ENCODE measurements around the gene OSBPL2.

The OSBPL2 gene

GRCh38 chr20:62223571-62223970, 14.8 kb upstream of the OSBPL2 start:
- TF ChIP-seq CTCF (IDR thresholded peaks at IDR 0.05; ENCODE audit: unreplicated experiment in 3 of 3), result no peak
- H3K27me3 Mint-ChIP-seq (ENCODE audit: low read depth), result peaks cover 70% of the 10 kb centered on the region
- no peaks in the 10 kb centered on the region for H3K36me3 Mint-ChIP-seq (ENCODE audit: low read depth)
- H3K4me1 Mint-ChIP-seq, result no peaks in the 10 kb centered on the region
- H3K4me3 Mint-ChIP-seq, result no peak overlapping the region
- H3K27ac Mint-ChIP-seq, result no peak overlapping the region
- no peaks in the 10 kb centered on the region for H3K9me3 Mint-ChIP-seq

- H3K4me3 Mint-ChIP-seq, result no peak overlapping the region
- H3K36me3 Mint-ChIP-seq (ENCODE audit: low read depth), result no peaks in the 10 kb centered on the region
- TF ChIP-seq CTCF (IDR thresholded peaks at IDR 0.05; ENCODE audit: unreplicated experiment in 3 of 3), result no peak
- no peaks in the 10 kb centered on the region for H3K9me3 Mint-ChIP-seq
- no peaks in the 10 kb centered on the region for H3K4me1 Mint-ChIP-seq
- peak overlapping the region in 1 of 3 experiments; percentile 28 for H3K27ac Mint-ChIP-seq
- peaks cover 63% of the 10 kb centered on the region for H3K27me3 Mint-ChIP-seq (ENCODE audit: low read depth)
Observed at GRCh38 chr20:62224113-62224855, 14.0 kb upstream of the OSBPL2 start.

GRCh38 chr20:62225026-62225425, 13.3 kb upstream of the OSBPL2 start:
- Mint-ChIP-seq H3K27ac (no peak overlapping the region), H3K27me3 (ENCODE audit: low read depth) (peaks cover 61% of the 10 kb centered on the region), H3K9me3 (no peaks in the 10 kb centered on the region), H3K4me3 (no peak overlapping the region), H3K4me1 (no peaks in the 10 kb centered on the region), H3K36me3 (ENCODE audit: low read depth) (no peaks in the 10 kb centered on the region)
- TF ChIP-seq CTCF (IDR thresholded peaks at IDR 0.05; ENCODE audit: unreplicated experiment in 3 of 3), result no peak

GRCh38 chr20:62225820-62226635, 12.3 kb upstream of the OSBPL2 start:
- Mint-ChIP-seq H3K27ac (no peak overlapping the region), H3K4me1 (no peaks in the 10 kb centered on the region), H3K4me3 (no peak overlapping the region), H3K36me3 (ENCODE audit: low read depth) (no peaks in the 10 kb centered on the region), H3K9me3 (no peaks in the 10 kb centered on the region), H3K27me3 (ENCODE audit: low read depth) (peaks cover 56% of the 10 kb centered on the region)
- no peak for TF ChIP-seq CTCF (IDR thresholded peaks at IDR 0.05; ENCODE audit: unreplicated experiment in 3 of 3)

GRCh38 chr20:62226707-62227590, 11.4 kb upstream of the OSBPL2 start:
- H3K4me3 Mint-ChIP-seq, result no peak overlapping the region
- no peaks in the 10 kb centered on the region for H3K9me3 Mint-ChIP-seq
- no peaks in the 10 kb centered on the region for H3K4me1 Mint-ChIP-seq
- H3K36me3 Mint-ChIP-seq (ENCODE audit: low read depth), result no peaks in the 10 kb centered on the region
- H3K27me3 Mint-ChIP-seq (ENCODE audit: low read depth), result peaks cover 47% of the 10 kb centered on the region
- no peak for TF ChIP-seq CTCF (IDR thresholded peaks at IDR 0.05; ENCODE audit: unreplicated experiment in 3 of 3)
- H3K27ac Mint-ChIP-seq, result no peak overlapping the region

Data from nephron (organoid).